ENCODE data around the gene TRIM32.
"Not testable (repeated sequence)": the region's sequence is repeated elsewhere in the genome, so short reads cannot be mapped to it uniquely, and the experiment has no call there.

The TRIM32 gene

DNA sequence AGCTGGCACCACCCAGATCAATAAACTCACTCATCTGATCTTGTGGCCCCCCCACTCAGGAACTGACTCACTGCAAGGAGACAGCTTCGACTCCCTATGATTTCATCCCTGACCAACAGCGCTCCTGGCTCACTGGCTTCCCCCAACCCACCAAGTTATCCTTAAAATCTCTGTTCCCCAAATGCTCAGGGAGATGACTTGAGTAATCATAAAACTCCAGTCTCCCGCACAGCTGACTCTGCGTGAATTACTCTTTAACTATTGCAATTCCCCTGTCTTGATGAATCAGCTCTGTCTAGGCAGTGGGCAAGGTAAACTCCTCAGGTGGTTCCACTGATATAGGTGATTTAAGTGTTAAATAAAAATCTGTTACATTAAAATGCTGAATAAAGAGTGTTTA, 1.9 kb upstream of the TRIM32 start:
- H3K4me3 ChIP-seq (ENCODE audit: low read depth, low read length): no peak overlapping the region
- TF ChIP-seq, protein P1, sequence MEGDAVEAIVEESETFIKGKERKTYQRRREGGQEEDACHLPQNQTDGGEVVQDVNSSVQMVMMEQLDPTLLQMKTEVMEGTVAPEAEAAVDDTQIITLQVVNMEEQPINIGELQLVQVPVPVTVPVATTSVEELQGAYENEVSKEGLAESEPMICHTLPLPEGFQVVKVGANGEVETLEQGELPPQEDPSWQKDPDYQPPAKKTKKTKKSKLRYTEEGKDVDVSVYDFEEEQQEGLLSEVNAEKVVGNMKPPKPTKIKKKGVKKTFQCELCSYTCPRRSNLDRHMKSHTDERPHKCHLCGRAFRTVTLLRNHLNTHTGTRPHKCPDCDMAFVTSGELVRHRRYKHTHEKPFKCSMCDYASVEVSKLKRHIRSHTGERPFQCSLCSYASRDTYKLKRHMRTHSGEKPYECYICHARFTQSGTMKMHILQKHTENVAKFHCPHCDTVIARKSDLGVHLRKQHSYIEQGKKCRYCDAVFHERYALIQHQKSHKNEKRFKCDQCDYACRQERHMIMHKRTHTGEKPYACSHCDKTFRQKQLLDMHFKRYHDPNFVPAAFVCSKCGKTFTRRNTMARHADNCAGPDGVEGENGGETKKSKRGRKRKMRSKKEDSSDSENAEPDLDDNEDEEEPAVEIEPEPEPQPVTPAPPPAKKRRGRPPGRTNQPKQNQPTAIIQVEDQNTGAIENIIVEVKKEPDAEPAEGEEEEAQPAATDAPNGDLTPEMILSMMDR (IDR thresholded peaks at IDR 0.05; ENCODE audit: low read depth, low read length): no peak

DNA sequence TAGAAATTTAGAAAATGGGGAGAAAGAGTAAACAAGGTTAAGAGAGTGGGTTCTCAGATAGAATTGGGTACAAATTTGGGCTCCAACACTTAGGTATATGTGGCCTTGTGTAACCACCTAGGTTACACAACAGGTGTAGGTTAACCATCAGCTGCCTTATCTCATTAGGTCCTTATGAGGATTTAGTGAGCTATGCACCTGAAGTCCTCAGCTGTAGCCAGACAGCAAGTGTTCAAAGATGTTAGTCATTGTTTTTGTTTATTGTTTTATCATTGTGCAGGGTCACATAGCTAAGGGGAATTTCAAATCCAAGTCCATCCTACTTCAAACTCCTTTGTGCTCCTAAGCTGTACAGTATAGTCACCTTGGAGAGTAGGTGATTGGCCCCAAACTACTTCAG, 970 bp upstream of the TRIM32 start:
- H3K4me3 ChIP-seq (ENCODE audit: low read depth, low read length): peak overlapping the region; percentile 86
- TF ChIP-seq, protein P1 (IDR thresholded peaks at IDR 0.05; ENCODE audit: low read depth, low read length): no peak

DNA sequence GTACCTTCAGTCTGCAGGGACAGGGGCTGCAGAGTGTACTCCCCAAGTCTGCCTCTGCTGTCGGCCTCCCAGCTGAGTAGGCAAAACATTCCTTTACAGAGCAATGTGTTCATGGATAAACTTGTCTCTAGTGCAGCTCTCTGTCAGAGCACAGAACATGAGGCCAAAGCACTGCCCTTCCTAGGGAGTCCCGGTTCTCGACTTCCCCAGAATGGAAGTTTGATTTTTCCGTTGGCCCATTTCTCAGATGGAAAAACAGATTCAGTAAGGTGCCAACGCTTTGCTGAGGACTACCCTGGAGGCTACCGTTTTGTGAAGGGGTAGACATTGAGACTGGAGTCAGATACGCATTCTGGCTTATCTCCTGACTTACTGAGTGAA, 422 bp upstream of the TRIM32 start:
- H3K4me3 ChIP-seq (ENCODE audit: low read depth, low read length): peak overlapping the region; percentile 86
- TF ChIP-seq, protein P1 (IDR thresholded peaks at IDR 0.05; ENCODE audit: low read depth, low read length): no peak

DNA sequence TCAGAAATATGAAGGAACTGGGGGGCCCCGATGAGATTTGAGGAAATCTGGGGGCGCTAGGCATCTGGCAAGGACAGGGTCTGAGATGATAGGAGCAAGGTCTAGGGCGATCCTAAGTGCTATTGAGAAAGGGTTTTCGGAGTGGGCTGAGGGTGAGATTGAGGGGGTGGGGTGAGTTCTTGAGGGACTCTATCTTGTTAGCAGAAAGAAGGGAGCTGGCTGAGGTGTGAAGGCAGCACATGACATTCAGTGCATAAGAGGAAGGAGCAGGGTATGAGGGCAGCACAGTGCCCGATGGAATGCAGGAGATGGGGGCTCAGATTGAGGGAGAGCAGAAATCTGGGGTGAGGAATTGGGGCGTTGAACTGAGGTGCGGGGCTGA, 640 bp downstream of the TRIM32 start:
- H3K4me3 ChIP-seq (ENCODE audit: low read depth, low read length): peak overlapping the region; percentile 86
- TF ChIP-seq, protein P1 (IDR thresholded peaks at IDR 0.05; ENCODE audit: low read depth, low read length): no peak

DNA sequence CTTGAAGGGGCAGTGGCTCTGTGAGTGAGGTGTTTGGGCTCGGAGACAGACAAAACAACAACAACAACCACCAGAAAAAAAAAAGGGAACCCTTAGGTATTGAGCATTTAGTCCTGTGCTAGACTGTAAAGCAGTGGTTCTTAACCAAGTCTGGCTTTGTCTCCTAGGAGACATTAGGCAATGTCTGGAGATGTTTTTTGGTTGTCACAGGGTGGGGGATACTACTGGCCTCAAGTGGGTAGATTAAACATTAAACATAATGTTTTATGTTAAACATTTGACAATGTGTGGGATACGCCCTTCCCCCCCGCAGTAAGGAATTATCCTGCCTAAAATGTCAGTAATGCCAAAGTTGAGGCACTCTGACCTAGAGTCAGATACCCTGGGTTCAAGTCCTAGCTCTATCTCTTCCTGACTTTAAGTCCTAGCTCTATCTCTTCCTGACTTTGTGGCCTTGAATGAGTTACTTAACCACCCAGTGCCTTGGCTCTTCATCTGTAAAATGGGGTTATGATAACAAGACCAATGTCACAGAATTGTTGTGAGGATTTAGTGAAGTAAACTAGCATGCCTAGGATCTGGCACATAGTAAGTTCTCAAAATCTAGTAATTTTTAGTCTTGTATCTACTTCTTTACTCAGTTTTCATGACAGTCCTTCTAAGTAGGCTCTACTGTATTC, 1.8 kb downstream of the TRIM32 start:
- H3K4me3 ChIP-seq (ENCODE audit: low read depth, low read length): no peak overlapping the region

DNA sequence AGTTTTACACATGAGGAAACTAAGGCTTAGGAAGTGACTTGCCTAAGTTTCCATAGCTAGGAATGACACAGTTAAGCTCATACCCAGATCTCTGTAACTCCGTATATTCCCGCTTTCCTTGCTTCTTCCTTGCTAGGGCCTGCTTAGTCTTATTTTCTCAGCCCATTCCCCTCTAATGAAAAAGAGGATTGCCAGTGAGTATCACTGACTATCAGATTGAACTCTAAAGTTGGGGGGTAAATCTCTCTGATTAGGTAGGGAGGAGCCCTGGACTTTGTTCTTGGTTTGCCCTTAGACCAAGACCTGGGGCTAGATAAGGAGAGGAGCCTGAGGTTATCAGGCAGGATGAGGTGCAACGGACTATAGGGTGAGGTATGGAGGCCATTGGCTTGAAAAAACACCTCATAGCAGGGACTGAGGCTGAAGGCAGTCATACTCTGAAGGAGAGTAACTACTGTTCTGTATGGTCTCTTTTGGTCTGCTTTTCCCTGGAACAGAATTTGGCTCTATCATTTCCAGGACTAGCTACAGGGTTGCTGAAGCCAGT, 2.5 kb downstream of the TRIM32 start:
- TF ChIP-seq, protein P1 (IDR thresholded peaks at IDR 0.05; ENCODE audit: low read depth, low read length): no peak
- no peak overlapping the region for H3K4me3 ChIP-seq (ENCODE audit: low read depth, low read length)

More for the DNA sequence above, 1.8 kb downstream of the TRIM32 start:
- TF ChIP-seq, protein P1 (IDR thresholded peaks at IDR 0.05; ENCODE audit: low read depth, low read length): no peak

DNA sequence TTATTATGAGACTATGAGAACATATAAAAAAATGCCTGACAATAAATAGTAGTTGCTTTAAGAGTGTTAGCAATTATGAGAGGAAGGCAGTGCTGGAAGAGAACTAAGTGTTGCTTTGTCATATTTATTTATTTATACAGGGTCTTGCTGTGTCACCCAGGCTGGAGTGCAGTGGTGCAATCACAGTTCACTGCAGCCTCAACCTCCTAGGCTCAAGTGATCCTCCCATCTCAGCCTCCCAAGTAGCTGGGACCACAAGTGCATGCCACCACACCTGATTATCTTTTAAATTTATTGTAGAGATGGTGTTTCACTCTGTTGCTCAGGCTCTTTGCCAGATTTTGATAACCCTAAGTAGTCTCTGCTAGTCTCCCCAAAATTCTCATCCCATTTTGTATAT, 3.7 kb downstream of the TRIM32 start:
- H3K4me3 ChIP-seq (ENCODE audit: low read depth, low read length): not testable (repeated sequence)

DNA sequence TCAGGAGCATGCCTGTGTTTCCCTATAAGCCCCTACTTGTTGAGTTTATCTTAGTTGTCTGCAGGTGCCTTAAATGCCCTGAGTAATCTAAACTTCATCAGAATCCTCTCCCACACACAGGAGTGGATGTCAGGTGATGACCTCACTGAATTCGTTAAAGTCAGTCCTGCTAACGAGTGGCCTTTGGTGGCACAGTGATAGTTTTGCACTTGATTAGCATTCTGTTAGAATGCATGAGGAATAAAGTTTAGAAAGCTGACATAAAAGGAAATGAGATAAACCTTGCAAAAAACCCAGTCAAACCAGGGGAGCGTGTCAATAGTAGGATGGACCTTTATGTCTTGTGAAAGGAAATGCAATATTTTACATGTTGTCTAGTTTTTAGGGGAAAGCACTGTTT, 4.5 kb downstream of the TRIM32 start:
- H3K4me3 ChIP-seq (ENCODE audit: low read depth, low read length): no peak overlapping the region
- TF ChIP-seq, protein P1 (IDR thresholded peaks at IDR 0.05; ENCODE audit: low read depth, low read length): no peak
